NCI-H748 treated with DMSO at 0.1 percent for 48 hours (cell line): Measurements from ENCODE around the gene XAF1.
"Not testable (repeated sequence)": the region's sequence is repeated elsewhere in the genome, so short reads cannot be mapped to it uniquely, and the experiment has no call there.

Experiments
- DNase-seq: peaks from one replicate; lab custom pipeline; 2025; lab: John Stamatoyannopoulos, UW

The XAF1 gene

DNA sequence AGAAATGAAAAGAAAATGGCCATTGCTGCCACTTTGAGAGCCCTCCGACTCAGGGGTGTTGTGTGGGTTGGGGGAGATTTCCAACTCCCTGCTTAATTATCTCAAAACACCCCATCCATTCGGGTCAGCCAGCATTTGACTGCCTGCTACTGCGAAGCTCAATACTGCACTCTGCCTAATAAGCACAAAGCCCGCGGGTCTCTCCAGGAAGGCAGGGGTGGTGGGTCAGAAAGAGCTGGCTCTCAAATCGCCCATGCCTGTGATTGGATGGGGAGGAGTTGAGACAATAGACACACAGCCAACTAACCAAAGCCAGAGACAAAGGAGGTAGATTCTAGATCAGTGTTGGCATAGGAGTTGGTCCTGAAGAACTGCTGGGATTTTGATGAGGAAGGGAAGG lies 2.3 kb upstream of the XAF1 start:
- DNase-seq, result no peak

GRCh38 chr17:6755281-6755680 lies 565 bp upstream of the XAF1 start:
- DNase-seq, result no peak

GRCh38 chr17:6756425-6757031 lies 682 bp downstream of the XAF1 start:
- DNase-seq, result no peak

- no peak for DNase-seq
These were observed 1.9 kb downstream of the XAF1 start for GRCh38 chr17:6757747-6758146.

GRCh38 chr17:6761779-6762178 lies 5.9 kb downstream of the XAF1 start:
- no peak for DNase-seq

- no peak for DNase-seq
These were observed 12.6 kb downstream of the XAF1 start for GRCh38 chr17:6768447-6768846.

DNA sequence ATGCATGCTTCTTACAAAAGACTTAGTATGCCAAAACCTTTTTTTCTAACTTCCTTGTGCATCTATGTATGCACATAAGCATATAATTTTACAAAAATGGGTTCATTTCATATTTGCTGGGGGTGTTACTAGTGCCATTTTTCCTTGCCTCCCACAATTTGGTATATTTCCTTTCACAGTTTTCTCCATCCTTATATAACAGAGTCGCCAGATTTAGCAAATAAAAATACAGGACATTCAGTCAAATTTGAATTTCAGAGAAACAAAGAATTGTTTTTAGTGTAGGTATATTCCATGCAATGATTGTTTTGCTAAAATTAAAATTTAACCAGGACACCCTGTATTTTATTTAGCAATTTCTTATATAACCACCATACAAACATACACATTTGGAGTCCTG lies 16.2 kb downstream of the XAF1 start:
- no peak for DNase-seq

GRCh38 chr17:6774906-6775305 lies 19.1 kb downstream of the XAF1 start:
- DNase-seq, result not testable (repeated sequence)

DNA sequence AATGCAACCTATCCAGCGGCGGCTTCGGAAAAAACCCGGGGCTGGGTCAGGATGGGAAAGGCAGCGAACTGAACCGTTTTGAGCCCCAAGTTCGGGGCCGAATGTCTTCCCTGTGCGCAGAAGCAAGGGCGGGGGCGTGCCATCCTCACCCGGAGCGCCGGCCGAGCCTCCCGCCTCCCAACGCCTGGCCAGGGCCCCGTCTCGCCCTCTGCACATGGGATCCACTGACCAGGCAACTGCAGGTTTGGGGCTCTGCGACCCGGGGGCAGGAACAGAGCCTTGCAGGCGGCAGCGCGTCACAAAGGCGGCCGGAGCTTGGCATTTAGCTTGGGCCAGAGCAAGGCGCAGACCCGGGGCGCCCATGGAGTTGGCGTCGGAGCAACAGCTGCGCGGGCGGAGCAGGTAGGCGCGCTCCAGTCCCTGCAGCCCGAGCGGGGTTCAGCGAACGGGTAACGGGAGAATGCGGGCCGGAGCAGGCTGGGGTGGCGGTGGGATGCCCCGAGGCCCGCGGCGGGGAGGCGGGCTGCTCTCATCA lies 20.1 kb downstream of the XAF1 start, which contains the start of gene FBXO39:
FBXO39 (plus strand) TSS at position 345 of the 535 bp plus-strand sequence. CDS start 3,654 bp downstream, outside the sequence.
- no peak for DNase-seq

DNA sequence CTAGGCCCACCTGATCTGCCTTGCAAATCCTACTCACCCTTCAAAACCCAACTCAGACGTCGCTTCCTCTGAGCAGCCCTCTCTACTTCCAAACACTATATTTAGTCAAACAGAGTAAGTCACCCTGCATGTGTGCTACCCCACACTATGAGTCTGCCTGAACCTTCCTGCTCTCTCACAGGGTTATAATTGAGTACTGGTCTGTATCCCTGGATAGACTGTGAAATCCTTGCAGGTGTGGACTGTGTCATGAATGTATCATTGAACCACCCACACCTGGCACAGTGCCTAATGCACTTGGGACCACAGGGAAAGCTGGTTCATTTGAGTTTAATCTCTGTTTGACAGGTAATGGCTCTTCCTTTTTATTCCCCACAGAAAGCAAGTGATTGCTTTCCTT lies 23.6 kb downstream of the XAF1 start:
- no peak for DNase-seq

DNA sequence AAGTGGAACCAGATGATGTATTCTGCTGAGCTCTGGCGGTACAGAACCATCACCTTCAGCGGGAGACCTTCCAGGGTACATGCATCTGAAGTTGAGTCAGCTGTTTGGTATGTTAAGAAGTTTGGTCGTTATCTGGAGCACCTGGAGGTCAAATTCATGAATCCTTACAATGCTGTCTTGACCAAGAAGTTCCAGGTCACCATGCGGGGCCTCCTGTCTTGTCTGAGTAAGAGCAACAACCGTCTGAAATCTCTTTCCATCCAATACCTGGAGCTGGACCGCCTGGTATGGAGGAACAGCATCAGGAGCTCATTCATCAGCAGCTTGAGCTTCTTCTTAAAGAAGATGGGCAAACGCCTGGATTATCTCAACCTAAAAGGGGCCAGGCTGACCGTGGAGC lies 24.2 kb downstream of the XAF1 start:
- no peak for DNase-seq

DNA sequence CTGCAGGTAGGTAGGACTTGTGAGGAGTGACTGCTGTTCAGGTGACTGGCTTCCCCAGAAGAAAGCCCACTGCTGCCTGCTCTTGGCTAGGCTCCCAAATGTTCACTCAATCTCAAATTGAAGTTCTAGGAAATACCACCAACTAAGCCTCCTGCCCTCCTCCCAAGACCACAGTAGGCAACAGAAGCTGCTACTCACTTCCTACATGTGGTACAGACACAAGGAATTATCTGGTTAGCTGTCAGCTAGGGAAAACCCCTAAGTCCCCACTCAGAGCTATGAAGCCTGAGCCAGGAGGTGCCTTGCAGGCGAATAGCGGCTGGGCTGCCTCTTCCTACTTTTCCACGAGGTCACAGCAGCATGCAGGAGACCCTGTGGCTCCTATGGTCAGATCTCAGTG lies 25.0 kb downstream of the XAF1 start:
- no peak for DNase-seq

DNA sequence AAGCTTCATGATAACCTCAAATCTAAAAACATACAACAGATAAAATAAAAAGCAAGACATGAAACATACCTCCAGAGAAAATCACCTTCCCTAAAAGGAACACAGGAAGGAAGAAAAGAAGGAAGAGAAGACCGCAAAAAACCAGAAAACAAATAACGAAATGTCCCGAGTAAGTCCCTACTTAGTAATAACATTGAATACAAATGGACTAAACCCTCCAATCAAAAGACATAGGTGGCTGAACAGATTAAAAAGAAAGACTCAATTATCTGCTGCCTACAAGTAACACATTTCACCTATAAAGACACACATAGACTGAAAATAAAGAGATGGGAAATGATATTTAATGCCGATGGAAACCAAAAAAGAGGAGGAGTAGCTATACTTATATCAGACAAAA lies 26.4 kb downstream of the XAF1 start:
- no peak for DNase-seq

GRCh38 chr17:6786618-6787017 lies 30.8 kb downstream of the XAF1 start:
- no peak for DNase-seq

DNA sequence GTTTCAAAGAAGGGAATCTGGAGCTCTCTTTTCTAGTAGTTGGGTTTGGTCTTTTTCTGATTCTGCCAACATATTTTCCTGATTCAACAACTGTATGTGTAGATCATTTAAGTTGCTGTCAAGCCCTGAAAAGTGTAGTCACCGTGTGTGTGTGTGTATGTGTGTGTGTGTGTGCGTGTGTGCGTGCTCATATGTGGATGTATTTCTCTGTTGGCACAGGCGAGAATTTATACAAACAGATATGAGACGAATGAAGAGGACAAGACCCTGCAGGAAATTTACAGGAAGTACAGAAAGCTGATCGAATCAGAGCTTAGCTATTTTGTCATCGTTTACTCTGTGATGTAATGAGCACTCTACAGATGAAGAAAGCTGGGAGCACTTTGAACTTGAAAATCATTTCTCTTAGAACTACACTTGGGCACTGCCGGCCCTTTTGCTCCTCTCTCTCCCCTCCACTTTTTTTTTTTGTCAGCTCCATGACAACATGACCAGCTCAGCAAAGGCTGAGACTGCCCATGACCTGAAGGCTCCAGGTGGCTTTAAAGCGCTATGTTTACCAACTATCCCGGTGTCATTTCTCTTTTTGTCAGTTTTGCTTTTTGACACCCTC lies 31.3 kb downstream of the XAF1 start:
- DNase-seq, result no peak

DNA sequence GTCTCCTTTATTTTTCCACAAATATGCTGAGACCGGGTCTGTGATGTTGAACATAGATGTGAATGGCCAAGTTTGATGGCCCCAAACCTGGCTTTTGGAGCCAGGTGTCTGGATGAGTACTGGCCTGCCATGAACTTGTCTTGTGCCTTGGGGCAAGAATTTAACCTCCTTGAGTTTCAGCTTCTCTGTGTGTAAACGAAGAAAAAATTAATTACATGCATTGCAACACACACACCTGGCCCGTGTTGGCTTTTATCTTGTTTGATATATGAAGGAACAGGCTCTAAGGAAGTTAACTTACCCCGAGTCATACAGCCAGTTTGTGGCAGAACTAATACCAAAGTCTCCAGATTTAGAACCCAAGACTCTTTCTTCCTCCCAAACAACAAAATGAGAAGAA lies 33.3 kb downstream of the XAF1 start:
- no peak for DNase-seq

DNA sequence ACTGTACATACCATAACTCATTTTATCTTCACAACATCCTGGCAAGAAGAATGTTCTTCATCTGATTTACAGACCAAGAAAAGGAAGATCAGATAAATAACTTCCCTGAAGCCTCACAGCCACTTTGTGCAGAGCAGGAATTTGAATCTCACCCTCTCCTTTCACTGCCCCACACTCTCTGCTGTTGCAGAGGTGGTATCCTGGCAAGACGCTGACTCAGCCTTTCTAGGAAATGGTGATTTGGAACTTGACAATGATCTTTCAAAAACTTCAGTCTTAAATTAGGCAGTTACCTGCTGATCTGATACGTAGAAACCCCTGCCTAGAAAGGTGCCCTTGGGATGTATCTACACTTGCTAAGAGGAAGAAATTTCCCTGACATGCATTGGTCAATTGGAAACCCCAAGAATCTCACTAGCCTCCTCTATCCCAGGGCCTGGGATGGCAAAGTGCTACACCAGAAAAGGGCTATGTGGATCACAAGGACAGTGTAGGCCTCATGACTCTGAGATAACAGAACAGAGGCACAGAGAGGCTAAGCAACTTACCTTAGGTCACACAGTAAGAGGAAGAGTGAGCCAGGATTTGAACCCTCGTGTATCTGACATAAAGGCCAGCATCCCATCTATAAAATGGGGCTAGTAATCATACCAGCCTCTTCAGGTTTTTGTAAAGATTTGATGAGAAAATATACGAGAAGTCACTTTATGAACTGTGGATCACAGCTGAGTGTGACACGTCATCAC lies 38.1 kb downstream of the XAF1 start:
- DNase-seq, result no peak

DNA sequence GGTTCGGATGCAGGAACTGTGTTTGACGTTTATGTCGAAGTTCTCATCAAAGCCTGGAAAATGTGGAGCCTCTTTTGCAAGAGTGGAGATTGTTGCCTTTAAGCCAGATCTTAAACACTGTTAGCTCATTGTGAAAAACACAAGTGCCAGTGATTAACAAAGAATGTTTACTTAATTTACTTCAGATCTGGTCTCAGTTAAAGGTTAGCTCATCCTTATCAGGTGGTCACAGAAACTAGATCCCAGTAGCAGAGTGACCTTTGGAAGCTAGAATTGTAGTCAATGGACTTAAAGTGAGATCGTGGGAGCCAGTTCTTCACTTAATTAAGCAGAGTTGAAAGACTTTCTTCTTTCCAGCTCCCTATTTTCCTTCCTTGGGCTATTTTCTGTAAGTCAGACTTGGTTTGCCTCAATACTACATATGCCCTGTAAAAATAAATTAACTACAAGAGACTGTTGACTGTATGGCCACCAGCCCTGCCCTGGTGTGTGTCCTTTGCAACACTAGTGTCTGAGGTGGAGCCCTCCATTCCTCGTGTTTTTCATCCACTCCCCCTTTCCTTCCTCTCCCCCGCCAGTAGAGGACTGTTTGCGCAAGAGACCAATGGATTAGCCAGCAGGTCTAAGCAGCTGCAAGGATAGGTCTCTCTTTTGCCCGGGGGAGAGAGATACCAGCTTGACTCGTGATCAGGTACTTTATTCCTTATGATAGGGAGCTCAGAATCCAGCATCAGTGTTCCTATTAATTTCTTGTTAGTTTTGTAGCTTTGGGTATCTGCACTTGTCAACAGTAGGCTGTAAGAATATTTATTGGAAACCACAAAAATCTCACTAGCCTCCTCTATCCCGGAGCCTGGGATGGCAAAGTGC lies 40.4 kb downstream of the XAF1 start:
- DNase-seq, result no peak

- no peak for DNase-seq
These were observed 41.1 kb downstream of the XAF1 start for GRCh38 chr17:6796887-6797490.

- DNase-seq, result no peak
These were observed 42.0 kb downstream of the XAF1 start for GRCh38 chr17:6797718-6798351.

- no peak for DNase-seq
These were observed 43.9 kb downstream of the XAF1 start for GRCh38 chr17:6799738-6800137.
